K562 (cell line): ENCODE results near the gene ZNF69.
"Not testable (repeated sequence)": the region's sequence is repeated elsewhere in the genome, so short reads cannot be mapped to it uniquely, and the experiment has no call there.

Experiments used
- CEBPB ChIP-seq: fragments of 450-650 bp; IDR thresholded peaks from 2 replicates; pipeline ENCODE4 v1.6.1; 2016; ENCODE audit warnings: missing genetic modification characterization, missing compliant biosample characterization
- POLR2A ChIP-seq: fragments of 450-650 bp; conservative IDR thresholded peaks from 2 replicates; pipeline ENCODE4 v1.6.1; 2016
- RAD51 ChIP-seq: fragments of 450-650 bp; IDR thresholded peaks from 2 replicates; pipeline ENCODE4 v1.7.1; 2016; ENCODE audit warnings: low read depth, mild to moderate bottlenecking, borderline replicate concordance
- TEAD4 ChIP-seq, 2 experiments: sonication (generic) in 1 of 2; formaldehyde crosslinking in 1 of 2; IDR thresholded peaks; 2 replicates each; pipeline versions ENCODE4 v1.6.1 to v1.8.0; 2012 to 2022; ENCODE audit warnings: borderline replicate concordance in 1 of 2, inconsistent platforms in 1 of 2, low read length in 1 of 2, mild to moderate bottlenecking in 1 of 2, missing genetic modification reagents in 1 of 2
- TF ChIP-seq, protein P1 (sequence below), 3 experiments: IDR thresholded peaks in 2 of 3; conservative IDR thresholded peaks in 1 of 3; 2 replicates each; pipeline ENCODE4 v1.5.1; 2011 to 2012; ENCODE audit warnings: low read length in 3 of 3, mild to moderate bottlenecking in 3 of 3, control low read depth in 2 of 3, improper control_type of control experiment in 1 of 3, inconsistent platforms in 1 of 3, low read depth in 1 of 3, mixed read lengths in 1 of 3, moderate library complexity in 1 of 3; ENCODE audit not compliant: insufficient read depth in 2 of 3

DNA sequence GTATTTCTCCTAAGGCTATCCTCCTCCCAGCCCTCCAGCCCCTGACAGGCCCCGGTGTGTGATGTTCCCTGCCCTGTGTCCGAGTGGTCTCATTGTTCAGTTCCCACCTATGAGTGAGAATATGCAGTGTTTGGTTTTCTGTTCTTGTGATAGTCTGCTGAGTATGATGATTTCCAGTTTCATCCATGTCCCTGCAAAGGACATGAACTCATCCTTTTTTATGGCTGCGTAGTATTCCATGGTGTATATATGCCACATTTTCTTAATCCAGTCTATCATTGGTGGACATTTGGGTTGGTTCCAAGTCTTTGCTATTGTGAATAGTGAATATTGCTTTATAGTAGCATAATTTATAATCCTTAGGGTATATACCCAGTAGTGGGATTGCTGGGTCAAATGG, 48.2 kb downstream of the ZNF69 start:
- TF ChIP-seq CEBPB; RAD51; TEAD4 (IDR thresholded peaks at IDR 0.05; ENCODE audit: low read length); TEAD4 (CRISPR knock-in tag; IDR thresholded peaks at IDR 0.05; ENCODE audit: borderline replicate concordance); POLR2A: not testable (repeated sequence)
- TF ChIP-seq, protein P1, sequence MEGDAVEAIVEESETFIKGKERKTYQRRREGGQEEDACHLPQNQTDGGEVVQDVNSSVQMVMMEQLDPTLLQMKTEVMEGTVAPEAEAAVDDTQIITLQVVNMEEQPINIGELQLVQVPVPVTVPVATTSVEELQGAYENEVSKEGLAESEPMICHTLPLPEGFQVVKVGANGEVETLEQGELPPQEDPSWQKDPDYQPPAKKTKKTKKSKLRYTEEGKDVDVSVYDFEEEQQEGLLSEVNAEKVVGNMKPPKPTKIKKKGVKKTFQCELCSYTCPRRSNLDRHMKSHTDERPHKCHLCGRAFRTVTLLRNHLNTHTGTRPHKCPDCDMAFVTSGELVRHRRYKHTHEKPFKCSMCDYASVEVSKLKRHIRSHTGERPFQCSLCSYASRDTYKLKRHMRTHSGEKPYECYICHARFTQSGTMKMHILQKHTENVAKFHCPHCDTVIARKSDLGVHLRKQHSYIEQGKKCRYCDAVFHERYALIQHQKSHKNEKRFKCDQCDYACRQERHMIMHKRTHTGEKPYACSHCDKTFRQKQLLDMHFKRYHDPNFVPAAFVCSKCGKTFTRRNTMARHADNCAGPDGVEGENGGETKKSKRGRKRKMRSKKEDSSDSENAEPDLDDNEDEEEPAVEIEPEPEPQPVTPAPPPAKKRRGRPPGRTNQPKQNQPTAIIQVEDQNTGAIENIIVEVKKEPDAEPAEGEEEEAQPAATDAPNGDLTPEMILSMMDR (IDR thresholded peaks at IDR 0.05 in 2 of 3, conservative IDR thresholded peaks at IDR 0.05 in 1 of 3; ENCODE audit: insufficient read depth in 2 of 3, low read depth in 1 of 3, low read length in 3 of 3): not testable (repeated sequence)
